NCI-H2227 treated with DMSO at 0.1 percent for 48 hours (cell line): ENCODE data around the gene LSR.

Experiments
- DNase-seq: peaks from one replicate; lab custom pipeline; 2025; lab: John Stamatoyannopoulos, UW

The LSR gene

GRCh38 chr19:35303357-35303915, 54.6 kb downstream of the LSR start:
- DNase-seq: peak; percentile 87

GRCh38 chr19:35304036-35304435, 55.2 kb downstream of the LSR start:
- DNase-seq: no peak

GRCh38 chr19:35305181-35305580, 56.4 kb downstream of the LSR start:
- no peak for DNase-seq

GRCh38 chr19:35306473-35307246, 57.9 kb downstream of the LSR start:
- no peak for DNase-seq

GRCh38 chr19:35307931-35308330, 59.1 kb downstream of the LSR start:
- DNase-seq: no peak

- DNase-seq: no peak
These were observed 60.1 kb downstream of the LSR start for GRCh38 chr19:35308910-35309309.

GRCh38 chr19:35309481-35310279, 60.9 kb downstream of the LSR start:
- no peak for DNase-seq

- DNase-seq: no peak
These were observed 61.5 kb downstream of the LSR start for GRCh38 chr19:35310331-35310730.

GRCh38 chr19:35310811-35311465, 62.1 kb downstream of the LSR start:
- no peak for DNase-seq

- DNase-seq: no peak
These were observed 63.3 kb downstream of the LSR start for GRCh38 chr19:35311901-35312665.

GRCh38 chr19:35313587-35313986, 64.8 kb downstream of the LSR start:
- DNase-seq: no peak

- DNase-seq: no peak
These were observed 65.2 kb downstream of the LSR start for GRCh38 chr19:35314031-35314430.

GRCh38 chr19:35314858-35315470, 66.2 kb downstream of the LSR start:
- DNase-seq: no peak

GRCh38 chr19:35315883-35316282, 67.1 kb downstream of the LSR start:
- no peak for DNase-seq

- no peak for DNase-seq
These were observed 67.8 kb downstream of the LSR start for GRCh38 chr19:35316560-35316959.
